C4-2B (cell line): ENCODE results near the gene MEIOC.
A peak's percentile ranks its signal among the peaks of the same experiment; 100 is the strongest.
"Not testable (repeated sequence)": the region's sequence is repeated elsewhere in the genome, so short reads cannot be mapped to it uniquely, and the experiment has no call there.

Source experiments
- H3K27ac ChIP-seq: fragments of 450-650 bp; 2 replicates; pipeline ENCODE4 v1.5.1; 2017
- CTCF ChIP-seq: fragments of 450-650 bp; conservative IDR thresholded peaks from 2 replicates; pipeline ENCODE4 v1.5.1; 2017; ENCODE audit warnings: mild to moderate bottlenecking
- ZFX ChIP-seq: fragments of 450-650 bp; IDR thresholded peaks from 2 replicates; pipeline ENCODE4 v1.6.1; 2017

Gene MEIOC

GRCh38 chr17:44666006-44666405 is 9.7 kb downstream of the MEIOC start:
- no peak overlapping the region for H3K27ac ChIP-seq
- TF ChIP-seq CTCF: no peak
- TF ChIP-seq ZFX: no peak

DNA sequence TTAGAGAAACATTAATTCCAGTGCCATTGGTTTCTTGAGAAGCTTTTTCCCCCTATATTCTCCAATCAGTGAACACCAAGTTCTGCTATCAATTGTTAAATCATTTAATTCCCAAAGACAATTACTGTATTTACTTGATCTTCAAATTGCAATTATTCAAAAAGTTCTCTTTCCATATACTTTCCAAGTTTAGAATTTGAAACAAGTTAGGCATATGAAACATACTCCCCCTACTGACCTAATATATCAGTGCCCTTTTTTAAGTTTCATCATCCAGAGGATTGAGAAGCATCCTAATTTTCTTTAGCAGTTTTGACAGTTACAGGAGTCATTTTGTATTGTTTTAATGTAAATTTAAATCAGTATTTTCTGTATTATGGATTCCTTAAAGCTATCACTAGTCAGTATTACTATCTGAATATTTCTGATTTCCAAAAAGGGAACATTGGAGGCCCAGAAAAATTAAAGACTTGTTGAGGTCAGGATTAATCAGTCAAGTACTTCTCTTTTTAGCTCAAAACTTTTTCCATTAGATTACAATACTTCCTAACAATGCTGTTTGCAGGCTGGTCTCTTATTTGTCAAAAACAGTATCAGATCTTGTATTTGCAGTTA is 16.3 kb downstream of the MEIOC start:
- TF ChIP-seq ZFX: no peak
- TF ChIP-seq CTCF: peak; percentile 64

DNA sequence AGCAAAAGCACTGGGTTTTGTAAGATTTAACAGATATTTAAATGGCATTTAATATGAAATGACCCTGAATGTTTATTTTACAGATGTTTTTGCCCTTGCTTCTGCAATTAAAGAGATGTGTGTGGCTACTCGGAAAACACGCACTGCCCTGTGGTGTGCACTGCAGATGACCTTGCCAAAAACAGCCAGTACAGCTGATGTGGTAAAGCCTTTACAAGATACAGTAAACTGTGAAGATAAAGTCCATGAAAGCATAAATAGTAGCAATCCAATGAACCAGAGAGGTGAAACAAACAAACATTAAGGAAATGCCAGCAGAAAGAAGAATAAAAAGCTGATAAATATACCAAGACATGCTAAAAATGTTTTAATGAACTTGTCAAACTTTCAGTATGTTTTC is 17.6 kb downstream of the MEIOC start:
- H3K27ac ChIP-seq: no peak overlapping the region
- TF ChIP-seq CTCF: no peak
- TF ChIP-seq ZFX: no peak

More for the DNA sequence above, 16.3 kb downstream of the MEIOC start:
- no peak overlapping the region for H3K27ac ChIP-seq

GRCh38 chr17:44677136-44677535 is 20.9 kb downstream of the MEIOC start:
- no peak overlapping the region for H3K27ac ChIP-seq
- TF ChIP-seq ZFX: no peak
- TF ChIP-seq CTCF: no peak

DNA sequence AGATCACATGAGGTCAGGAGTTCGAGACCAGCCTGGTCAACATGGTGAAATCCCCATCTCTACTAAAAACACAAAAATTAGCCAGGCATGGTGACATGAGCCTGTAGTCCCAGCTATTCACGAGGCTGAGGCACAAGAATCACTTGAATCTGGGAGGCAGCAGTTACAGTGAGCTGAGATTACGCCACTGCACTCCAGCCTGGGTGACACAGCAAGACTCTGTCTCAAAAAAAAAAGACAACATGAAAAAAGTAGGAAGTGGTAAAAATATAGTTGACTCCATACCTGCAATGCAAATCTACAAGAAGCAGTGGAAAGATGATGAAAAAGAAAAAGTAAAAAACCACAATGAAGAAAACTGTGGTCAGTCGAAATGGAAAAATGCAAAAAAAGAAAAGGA is 27.0 kb downstream of the MEIOC start:
- H3K27ac ChIP-seq: not testable (repeated sequence)

GRCh38 chr17:44687756-44688155 is 31.5 kb downstream of the MEIOC start:
- no peak overlapping the region for H3K27ac ChIP-seq

GRCh38 chr17:44688200-44688599 is 31.9 kb downstream of the MEIOC start:
- TF ChIP-seq CTCF (no peak), ZFX (no peak)
- no peak overlapping the region for H3K27ac ChIP-seq

More at GRCh38 chr17:44687756-44688155, 31.5 kb downstream of the MEIOC start:
- TF ChIP-seq CTCF (no peak), ZFX (no peak)

GRCh38 chr17:44688675-44689476 is 32.6 kb downstream of the MEIOC start:
- TF ChIP-seq ZFX: no peak
- TF ChIP-seq CTCF: no peak
- peak overlapping the region; percentile 80 for H3K27ac ChIP-seq
